K562 (cell line): Measurements from ENCODE around the gene SPX. TPM values are rescaled to one million over a fixed set of nuclear protein-coding genes. Genes with fewer than 3 reads are reported as not detected.

Experiments used
- ATAC-seq: fragments of 200-7000 bp; cut with Tn5 transposase; 3 replicates; pipeline ENCODE4 v1.9.1; 2020; ENCODE audit warnings: moderate library complexity
- BruUV-seq: library from RNA; stranded (reverse); fragments of 400-500 nt; replicated peaks from 2 replicates; lab custom pipeline; 2021; lab: Mats Ljungman, UMichigan
- CTCF ChIA-PET: fragments of 300-600 bp; formaldehyde crosslinking; extraction: SDS; loops from one replicate; lab custom pipeline; 2021; ENCODE audit warnings: low intra/inter-chr PET ratio; lab: Yijun Ruan, JAX
- POLR2A ChIA-PET: fragments of 300-600, 350-650 bp; sonication (Branson Sonifier 250); formaldehyde crosslinking; extraction: SDS; loops from one replicate; lab custom pipeline; 2021; ENCODE audit warnings: antibody characterized with exemption, inconsistent platforms; lab: Yijun Ruan, JAX
- DNase-seq, 4 experiments: peaks; one replicate each; pipeline versions ENCODE4 v3.0.0 to v3.0.0-alpha.2; 2011 to 2018; ENCODE audit warnings: low spot score in 3 of 4, mixed read lengths in 3 of 4; ENCODE audit errors: extremely low read depth in 1 of 4
- FAIRE-seq: peaks from 2 replicates; lab custom pipeline; 2011; peaks lifted over from hg19 to GRCh38; lab: Jason Lieb, UNC
- H2AFZ ChIP-seq: 2 replicates; pipeline ENCODE4 v1.6.0; 2011; ENCODE audit warnings: low read depth, low read length, control low read depth, inconsistent platforms
- H3K27ac ChIP-seq: fragments of 200-600 bp; 3 replicates; pipeline ENCODE4 v1.8.0; 2011; ENCODE audit warnings: low read depth, mild to moderate bottlenecking, control low read depth, inconsistent platforms, low read length, moderate library complexity, mixed read lengths; ENCODE audit errors: extremely low read depth
- H3K27me3 ChIP-seq, 2 experiments: fragments of 300-600 bp in 1 of 2; 2 replicates in 1 of 2; 3 replicates in 1 of 2; pipeline versions ENCODE4 v1.6.0 to v1.8.0; 2011; ENCODE audit warnings: inconsistent platforms in 2 of 2, low read length in 2 of 2, mild to moderate bottlenecking in 1 of 2, mixed read lengths in 1 of 2, moderate library complexity in 1 of 2; ENCODE audit not compliant: control insufficient read depth in 2 of 2, insufficient read depth in 2 of 2
- H3K36me3 ChIP-seq: fragments of 300-600 bp; 3 replicates; pipeline ENCODE4 v1.8.0; 2011; ENCODE audit warnings: mild to moderate bottlenecking, low read length, inconsistent platforms; ENCODE audit not compliant: control insufficient read depth, insufficient read depth
- H3K4me1 ChIP-seq, 2 experiments: fragments of 200-600 bp in 1 of 2; replicated peaks in 1 of 2; 2 replicates in 1 of 2; 3 replicates in 1 of 2; pipeline versions ENCODE4 v1.5.1 to v1.8.0; 2011; ENCODE audit warnings: inconsistent platforms in 2 of 2, low read length in 2 of 2, mild to moderate bottlenecking in 1 of 2, mixed read lengths in 1 of 2, moderate library complexity in 1 of 2; ENCODE audit not compliant: control insufficient read depth in 2 of 2, insufficient read depth in 2 of 2
- H3K4me2 ChIP-seq: 2 replicates; pipeline ENCODE4 v1.6.1; 2011; ENCODE audit warnings: low read length, control low read depth, inconsistent platforms, mixed read lengths; ENCODE audit not compliant: insufficient read depth
- H3K4me3 ChIP-seq: fragments of 200-600 bp; sonication (generic), shearing (Covaris generic); 2 replicates; pipeline ENCODE4 v1.5.1; 2016; ENCODE audit warnings: control low read depth, inconsistent platforms
- H3K79me2 ChIP-seq: fragments of 200-600 bp; 3 replicates; pipeline ENCODE4 v1.8.0; 2011; ENCODE audit warnings: low read length, inconsistent platforms; ENCODE audit not compliant: control insufficient read depth, insufficient read depth
- H3K9ac ChIP-seq, 2 experiments: 2 replicates each; pipeline versions ENCODE4 v1.6.0 to v1.6.1; 2011; ENCODE audit warnings: low read depth in 2 of 2, low read length in 2 of 2, control low read depth in 1 of 2, inconsistent platforms in 1 of 2, mild to moderate bottlenecking in 1 of 2, mixed read lengths in 1 of 2; ENCODE audit not compliant: insufficient read depth in 1 of 2
- H3K9me1 ChIP-seq: one replicate; pipeline ENCODE4 v1.6.0; 2011; ENCODE audit warnings: inconsistent platforms, mild to moderate bottlenecking, low read length, moderate library complexity; ENCODE audit not compliant: control insufficient read depth, insufficient read depth
- H3K9me3 ChIP-seq: replicated peaks from 2 replicates; pipeline ENCODE4 v1.5.1; 2011; ENCODE audit warnings: low read depth, low read length, inconsistent platforms; ENCODE audit not compliant: control insufficient read depth, insufficient read depth
- H4K20me1 ChIP-seq: replicated peaks from 2 replicates; pipeline ENCODE4 v1.6.1; 2011; ENCODE audit warnings: low read length, inconsistent platforms, mixed read lengths; ENCODE audit not compliant: control insufficient read depth, insufficient read depth
- CTCF ChIP-seq, 3 experiments: IDR thresholded peaks in 2 of 3; conservative IDR thresholded peaks in 1 of 3; 2 replicates each; pipeline ENCODE4 v1.5.1; 2011 to 2012; ENCODE audit warnings: low read length in 3 of 3, mild to moderate bottlenecking in 3 of 3, control low read depth in 2 of 3, improper control_type of control experiment in 1 of 3, inconsistent platforms in 1 of 3, low read depth in 1 of 3, mixed read lengths in 1 of 3, moderate library complexity in 1 of 3; ENCODE audit not compliant: insufficient read depth in 2 of 3
- GMEB1 ChIP-seq: fragments of 250-450 bp; sonication (Bioruptor Pico); IDR thresholded peaks from 2 replicates; pipeline ENCODE4 v1.4.0; 2020; ENCODE audit warnings: mild to moderate bottlenecking
- MBD1 ChIP-seq: fragments of 250-450 bp; sonication (Bioruptor Pico); IDR thresholded peaks from 2 replicates; pipeline ENCODE4 v1.8.0; 2022; ENCODE audit warnings: inconsistent platforms
- NR0B1 ChIP-seq: fragments of 450-650 bp; IDR thresholded peaks from one replicate; pipeline ENCODE4 v1.6.1; 2018; ENCODE audit warnings: mild to moderate bottlenecking, moderate library complexity; ENCODE audit not compliant: partially characterized antibody
- ZNF324 ChIP-seq: fragments of 250-450 bp; sonication (Bioruptor Pico); IDR thresholded peaks from 2 replicates; pipeline ENCODE4 v1.4.0; 2020; ENCODE audit warnings: mild to moderate bottlenecking
- WGBS: fragments of 100-300 bp; shearing (Covaris generic); methylation state at CpG from one replicate; pipeline ENCODE4 v1.1.6; 2016; ENCODE audit warnings: low coverage, mixed read lengths; ENCODE audit not compliant: insufficient coverage; ENCODE audit errors: missing lambda C conversion rate; 5-methylcytosine and 5-hydroxymethylcytosine counted together
- in situ Hi-C: fragments of 300-500 bp; cut with MboI; formaldehyde crosslinking; loops from 4 replicates; pipeline ENCODE4 v1.15.0; 2018; ENCODE audit warnings: inconsistent platforms, mixed read lengths
- intact Hi-C: fragments of 100-400 bp; cut with micrococcal nuclease; formaldehyde crosslinking; loops from 2 replicates; pipeline ENCODE4 v1.14.2; 2022
- polyA plus RNA-seq, 8 experiments: library from polyadenylated mRNA; depleted of rRNA in 4 of 8; stranded (reverse) in 5 of 8; unstranded in 3 of 8; fragments of >200 nt; fragmentation: Nextera tagmentation in 2 of 8; fragmentation: Illumina TruSeq in 1 of 8; extraction: Ambion mirVana in 2 of 8; extraction: Trizol in 1 of 8; gene quantifications; 2 replicates each; pipeline versions ENCODE4 v1.2.1 to v1.2.3, GENCODE V29; 2011 to 2014; ENCODE audit warnings: inconsistent platforms in 1 of 8, missing spikeins in 1 of 8
- total RNA-seq, 7 experiments: library from RNA; depleted of rRNA in 6 of 7; stranded (reverse); fragments of >200 nt in 6 of 7; fragmentation: Illumina TruSeq in 2 of 7; extraction: Trizol in 2 of 7; gene quantifications; 2 replicates each; pipeline versions ENCODE4 v1.2.1 to v1.2.3, GENCODE V29; 2011 to 2021; ENCODE audit warnings: low replicate concordance in 1 of 7

Gene SPX
- total and polyA plus RNA-seq, 9 of the 15 experiments (the other 6 are each of a cell fraction or from before 2014, with no cell fraction given) = 0.06 to 0.40 (median 0.14) TPM

GRCh38 chr12:21476949-21477348 lies 49.1 kb upstream of the SPX start:
- 97% methylated on average over 3 of the region's 3 CpGs for WGBS
- DNase-seq (no peak), ATAC-seq (no peak), FAIRE-seq (no peak)
- no peak for TF ChIP-seq MBD1 (CRISPR knock-in tag)
- no peak for TF ChIP-seq NR0B1
- no peak for TF ChIP-seq ZNF324 (CRISPR knock-in tag)
- TF ChIP-seq CTCF (IDR thresholded peaks at IDR 0.05 in 2 of 3, conservative IDR thresholded peaks at IDR 0.05 in 1 of 3; ENCODE audit: insufficient read depth in 2 of 3, low read depth in 1 of 3, low read length in 3 of 3) = no peak
- no peak for TF ChIP-seq GMEB1 (CRISPR knock-in tag)
- H3K36me3 ChIP-seq = peaks cover 46% of the 10 kb centered on the region
- ChIA-PET CTCF (no interaction called here), POLR2A (no interaction called here)
- no peaks in the 10 kb centered on the region for H3K9me3 ChIP-seq
- H3K9me1 ChIP-seq = no peaks in the 10 kb centered on the region
- no peak overlapping the region for H2AFZ ChIP-seq
- in situ Hi-C loops = no loop called here
- no peaks in the 10 kb centered on the region for H3K79me2 ChIP-seq
- no peaks in the 10 kb centered on the region for H4K20me1 ChIP-seq
- H3K9ac ChIP-seq = no peak overlapping the region
- intact Hi-C loops = no loop called here
- H3K4me2 ChIP-seq = no peak overlapping the region
- no TSS peak for BruUV-seq
- H3K27ac ChIP-seq = no peak overlapping the region
- no peaks in the 10 kb centered on the region for H3K27me3 ChIP-seq
- H3K4me1 ChIP-seq = no peaks in the 10 kb centered on the region
- H3K4me3 ChIP-seq = no peak overlapping the region
